NB4 (cell line): ENCODE results near the gene FCN2.

Source experiments
- DNase-seq: peaks from one replicate; pipeline ENCODE4 v3.0.0; 2010; ENCODE audit warnings: low read depth
- H3K4me3 ChIP-seq: one replicate; pipeline ENCODE4 v1.5.1; 2011; ENCODE audit warnings: mild to moderate bottlenecking, low read depth, low read length, moderate library complexity
- CTCF ChIP-seq: IDR thresholded peaks from one replicate; pipeline ENCODE4 v1.5.1; 2012; ENCODE audit warnings: low read depth, low read length
- MAX ChIP-seq: IDR thresholded peaks from 2 replicates; pipeline ENCODE4 v1.6.1; 2011; ENCODE audit warnings: low read depth, low read length
- MYC ChIP-seq: IDR thresholded peaks from 2 replicates; pipeline ENCODE4 v1.6.1; 2011; ENCODE audit warnings: low read depth, low read length
- POLR2A ChIP-seq: IDR thresholded peaks from 2 replicates; pipeline ENCODE4 v1.6.1; 2011; ENCODE audit warnings: mild to moderate bottlenecking; ENCODE audit not compliant: insufficient read length; ENCODE audit errors: extremely low read depth

Gene FCN2

GRCh38 chr9:134929193-134930158, 48.9 kb downstream of the FCN2 start:
- no peak overlapping the region for H3K4me3 ChIP-seq
- TF ChIP-seq CTCF (no peak), POLR2A (no peak), MAX (peak; percentile 86), MYC (peak; percentile 79)
- peak; percentile 92 for DNase-seq

GRCh38 chr9:134930398-134930797, 49.8 kb downstream of the FCN2 start:
- H3K4me3 ChIP-seq: no peak overlapping the region
- no peak for TF ChIP-seq MAX
- TF ChIP-seq MYC: no peak
- TF ChIP-seq CTCF: no peak
- TF ChIP-seq POLR2A: no peak
- no peak for DNase-seq

- DNase-seq: no peak
- no peak for TF ChIP-seq POLR2A
- TF ChIP-seq CTCF: no peak
- no peak for TF ChIP-seq MAX
- no peak for TF ChIP-seq MYC
- H3K4me3 ChIP-seq: no peak overlapping the region
Measured at GRCh38 chr9:134932171-134932570, 51.6 kb downstream of the FCN2 start.

- no peak for DNase-seq
- TF ChIP-seq CTCF: no peak
- no peak for TF ChIP-seq MYC
- TF ChIP-seq MAX: no peak
- no peak for TF ChIP-seq POLR2A
- H3K4me3 ChIP-seq: no peak overlapping the region
Measured at GRCh38 chr9:134932606-134933005, 52.0 kb downstream of the FCN2 start.

GRCh38 chr9:134933076-134933659, 52.6 kb downstream of the FCN2 start:
- H3K4me3 ChIP-seq: no peak overlapping the region
- DNase-seq: no peak
- TF ChIP-seq MAX (no peak), CTCF (no peak), MYC (no peak), POLR2A (no peak)
